ENCODE results near the gene SPAAR.

DNA sequence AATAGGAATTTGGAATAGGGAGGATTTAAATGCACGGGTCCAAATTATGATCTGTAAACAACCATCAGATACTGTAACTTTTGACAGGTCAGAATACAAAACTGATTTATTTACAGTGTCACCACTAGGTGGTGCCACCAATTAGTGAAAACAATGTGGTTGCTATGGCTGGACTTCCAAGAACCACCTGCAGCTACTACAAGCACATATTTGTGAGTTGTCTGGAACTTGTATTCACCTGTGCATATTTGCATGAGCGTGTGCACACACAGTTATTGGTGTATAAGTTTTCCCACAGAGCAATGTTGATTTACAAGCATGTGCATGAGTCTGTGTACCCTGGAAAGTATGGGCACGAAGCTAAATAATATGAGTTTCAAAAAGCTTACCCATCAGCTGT is 6.2 kb upstream of the SPAAR start:
- TF ChIP-seq EZH2 (IDR thresholded peaks at IDR 0.05) (no peak), FOXP2 (optimal IDR thresholded peaks at IDR 0.05; ENCODE audit: control extremely low read depth, extremely low read length, insufficient read depth) (no peak)

Measured in SK-N-MC (cell line).